Measurements from ENCODE around the gene TCAP. TPM values are rescaled to one million over a fixed set of nuclear protein-coding genes. Genes with fewer than 3 reads are reported as not detected.
A peak's percentile ranks its signal among the peaks of the same experiment; 100 is the strongest.

The TCAP gene
- total and polyA plus RNA-seq, 3 donors from 2014 or later = 3.0 to 49.8 (median 6.0) TPM

GRCh38 chr17:39667262-39667944 is 2.3 kb downstream of the TCAP start:
- Histone ChIP-seq H3K36me3 (ENCODE audit: low read depth, missing control alignments) (no peaks in the 10 kb centered on the region), H3K27ac (peak overlapping the region in 1 of 2 donors; percentile 18), H3K27me3 (no peaks in the 10 kb centered on the region), H3K4me3 (peak overlapping the region; percentile 29 to 40), H3K9me3 (no peaks in the 10 kb centered on the region), H3K4me1 (peaks cover 23% of the 10 kb centered on the region)
- intact Hi-C loops (cut with DNase I; ENCODE audit: low total_unique reads) = no loop called here
- 0 to 7% methylated on average over 6 to 43 of the region's 49 CpGs for WGBS, 2 donors
- DNase-seq = peak; percentile 33
- TF ChIP-seq POLR2A (IDR thresholded peaks at IDR 0.05) = no peak
- no peak for TF ChIP-seq CTCF (IDR thresholded peaks at IDR 0.05)

- Histone ChIP-seq H3K36me3 (ENCODE audit: low read depth, missing control alignments) (no peaks in the 10 kb centered on the region), H3K4me1 (peaks cover 23% of the 10 kb centered on the region), H3K9me3 (no peaks in the 10 kb centered on the region), H3K27ac (peak within 1 kb of the TSS in 1 of 2 donors; percentile 18), H3K27me3 (no peaks in the 10 kb centered on the region), H3K4me3 (peak within 1 kb of the TSS; percentile 29 to 40)
- 5 to 7% methylated on average over 47 to 59 of the region's 85 CpGs for WGBS, 2 donors
- DNase-seq = peak; percentile 82
- intact Hi-C loops (cut with DNase I; ENCODE audit: low total_unique reads) = no loop called here
- TF ChIP-seq POLR2A (IDR thresholded peaks at IDR 0.05) (no peak), CTCF (IDR thresholded peaks at IDR 0.05) (peak; percentile 49 to 67 (median 56))
Observed at GRCh38 chr17:39667945-39668924, 3.1 kb downstream of the TCAP start, which contains the start of gene PNMT. Gene PNMT (plus strand): TSS chr17:39668453. CDS start chr17:39668476, 23 bp downstream.

GRCh38 chr17:39669897-39670735 is 5.0 kb downstream of the TCAP start:
- WGBS, 2 donors = 85 to 88% methylated on average over 15 to 23 of the region's 23 CpGs
- intact Hi-C loops (cut with DNase I; ENCODE audit: low total_unique reads) = no loop called here
- Histone ChIP-seq H3K36me3 (ENCODE audit: low read depth, missing control alignments) (no peaks in the 10 kb centered on the region), H3K9me3 (no peaks in the 10 kb centered on the region), H3K4me3 (no peak overlapping the region), H3K27me3 (no peaks in the 10 kb centered on the region), H3K27ac (no peak overlapping the region), H3K4me1 (peaks cover 18% of the 10 kb centered on the region)
- TF ChIP-seq CTCF (IDR thresholded peaks at IDR 0.05) = no peak
- TF ChIP-seq POLR2A (IDR thresholded peaks at IDR 0.05) = no peak
- no peak for DNase-seq

GRCh38 chr17:39670746-39671145 is 5.6 kb downstream of the TCAP start:
- Histone ChIP-seq H3K4me1 (peaks cover 18% of the 10 kb centered on the region), H3K27ac (no peak overlapping the region), H3K9me3 (no peaks in the 10 kb centered on the region), H3K36me3 (ENCODE audit: low read depth, missing control alignments) (no peaks in the 10 kb centered on the region), H3K4me3 (no peak overlapping the region), H3K27me3 (no peaks in the 10 kb centered on the region)
- WGBS, 2 donors = 66 to 67% methylated on average over 4 of the region's 4 CpGs
- no peak for TF ChIP-seq POLR2A (IDR thresholded peaks at IDR 0.05)
- no peak for TF ChIP-seq CTCF (IDR thresholded peaks at IDR 0.05)
- intact Hi-C loops (cut with DNase I; ENCODE audit: low total_unique reads) = no loop called here
- no peak for DNase-seq
